Rectal smooth muscle tissue (tissue), 1 donor: ENCODE measurements around the gene PAFAH1B1.
A peak's percentile ranks its signal among the peaks of the same experiment; 100 is the strongest.
"Not testable (repeated sequence)": the region's sequence is repeated elsewhere in the genome, so short reads cannot be mapped to it uniquely, and the experiment has no call there.

Experiments used
- H3K27ac ChIP-seq: one replicate; pipeline ENCODE4 v1.7.0; 2013; ENCODE audit warnings: low read depth, low read length, inconsistent platforms
- H3K27me3 ChIP-seq: one replicate; pipeline ENCODE4 v1.7.0; 2013; ENCODE audit warnings: low read length; ENCODE audit not compliant: control insufficient read depth, insufficient read depth
- H3K36me3 ChIP-seq: one replicate; pipeline ENCODE4 v1.7.0; 2013; ENCODE audit warnings: low read length; ENCODE audit not compliant: control insufficient read depth, insufficient read depth
- H3K4me1 ChIP-seq: one replicate; pipeline ENCODE4 v1.7.0; 2013; ENCODE audit warnings: low read length; ENCODE audit not compliant: control insufficient read depth, insufficient read depth
- H3K4me3 ChIP-seq: one replicate; pipeline ENCODE4 v1.7.0; 2013; ENCODE audit warnings: low read length
- H3K9ac ChIP-seq: one replicate; pipeline ENCODE4 v1.7.0; 2013; ENCODE audit warnings: low read length

Gene PAFAH1B1

GRCh38 chr17:2592971-2593820, at the start of gene PAFAH1B1:
PAFAH1B1 (plus strand) TSS chr17:2593654; CDS start chr17:2638289, 44,635 bp downstream.
- peak within 1 kb of the TSS; percentile 93 for H3K4me3 ChIP-seq
- no peaks in the 10 kb centered on the region for H3K36me3 ChIP-seq
- no peaks in the 10 kb centered on the region for H3K27me3 ChIP-seq
- peak within 1 kb of the TSS; percentile 76 for H3K9ac ChIP-seq
- H3K27ac ChIP-seq: peak within 1 kb of the TSS; percentile 97
- peaks cover 6% of the 10 kb centered on the region for H3K4me1 ChIP-seq

GRCh38 chr17:2545393-2545792, 48.1 kb upstream of the PAFAH1B1 start:
- Histone ChIP-seq H3K4me1 (no peaks in the 10 kb centered on the region), H3K4me3 (no peak overlapping the region), H3K27me3 (no peaks in the 10 kb centered on the region), H3K27ac (no peak overlapping the region), H3K9ac (no peak overlapping the region), H3K36me3 (no peaks in the 10 kb centered on the region)

GRCh38 chr17:2547176-2547575, 46.3 kb upstream of the PAFAH1B1 start:
- H3K36me3 ChIP-seq: no peaks in the 10 kb centered on the region
- no peak overlapping the region for H3K9ac ChIP-seq
- H3K4me3 ChIP-seq: no peak overlapping the region
- no peaks in the 10 kb centered on the region for H3K4me1 ChIP-seq
- H3K27ac ChIP-seq: no peak overlapping the region
- no peaks in the 10 kb centered on the region for H3K27me3 ChIP-seq

- H3K27me3 ChIP-seq, H3K4me3 ChIP-seq, H3K4me1 ChIP-seq, H3K27ac ChIP-seq, H3K9ac ChIP-seq, H3K36me3 ChIP-seq: not testable (repeated sequence)
Measured at GRCh38 chr17:2548026-2548425, 45.4 kb upstream of the PAFAH1B1 start.

- Histone ChIP-seq H3K27ac (no peak overlapping the region), H3K36me3 (no peaks in the 10 kb centered on the region), H3K4me3 (no peak overlapping the region), H3K4me1 (no peaks in the 10 kb centered on the region), H3K9ac (no peak overlapping the region), H3K27me3 (no peaks in the 10 kb centered on the region)
Measured at GRCh38 chr17:2549392-2550211, 43.9 kb upstream of the PAFAH1B1 start.

- Histone ChIP-seq H3K36me3 (no peaks in the 10 kb centered on the region), H3K27ac (no peak overlapping the region)
Measured at GRCh38 chr17:2551493-2551892, 42.0 kb upstream of the PAFAH1B1 start.

GRCh38 chr17:2551928-2552327, 41.5 kb upstream of the PAFAH1B1 start:
- H3K36me3 ChIP-seq: no peaks in the 10 kb centered on the region
- no peak overlapping the region for H3K4me3 ChIP-seq
- H3K27ac ChIP-seq: no peak overlapping the region
- H3K27me3 ChIP-seq: no peaks in the 10 kb centered on the region
- H3K4me1 ChIP-seq: no peaks in the 10 kb centered on the region
- H3K9ac ChIP-seq: no peak overlapping the region

More at GRCh38 chr17:2551493-2551892, 42.0 kb upstream of the PAFAH1B1 start:
- no peak overlapping the region for H3K9ac ChIP-seq
- H3K4me1 ChIP-seq: no peaks in the 10 kb centered on the region
- H3K4me3 ChIP-seq: no peak overlapping the region
- no peaks in the 10 kb centered on the region for H3K27me3 ChIP-seq

GRCh38 chr17:2560658-2561057, 32.8 kb upstream of the PAFAH1B1 start:
- H3K4me1 ChIP-seq: no peaks in the 10 kb centered on the region
- H3K36me3 ChIP-seq: no peaks in the 10 kb centered on the region
- no peak overlapping the region for H3K27ac ChIP-seq
- H3K4me3 ChIP-seq: no peak overlapping the region
- no peak overlapping the region for H3K9ac ChIP-seq
- no peaks in the 10 kb centered on the region for H3K27me3 ChIP-seq

- H3K4me1 ChIP-seq: no peaks in the 10 kb centered on the region
- no peak overlapping the region for H3K4me3 ChIP-seq
- H3K27ac ChIP-seq: no peak overlapping the region
- no peak overlapping the region for H3K9ac ChIP-seq
- H3K36me3 ChIP-seq: no peaks in the 10 kb centered on the region
- H3K27me3 ChIP-seq: no peaks in the 10 kb centered on the region
Measured at GRCh38 chr17:2562162-2562858, 31.1 kb upstream of the PAFAH1B1 start.

GRCh38 chr17:2563061-2563460, 30.4 kb upstream of the PAFAH1B1 start:
- H3K4me3 ChIP-seq: no peak overlapping the region
- H3K9ac ChIP-seq: no peak overlapping the region
- no peaks in the 10 kb centered on the region for H3K4me1 ChIP-seq
- H3K36me3 ChIP-seq: no peaks in the 10 kb centered on the region
- H3K27ac ChIP-seq: no peak overlapping the region
- H3K27me3 ChIP-seq: no peaks in the 10 kb centered on the region

- H3K27me3 ChIP-seq: no peaks in the 10 kb centered on the region
- H3K36me3 ChIP-seq: no peaks in the 10 kb centered on the region
- no peak overlapping the region for H3K27ac ChIP-seq
- H3K4me3 ChIP-seq: no peak overlapping the region
- no peak overlapping the region for H3K9ac ChIP-seq
- no peaks in the 10 kb centered on the region for H3K4me1 ChIP-seq
Measured at GRCh38 chr17:2563543-2563942, 29.9 kb upstream of the PAFAH1B1 start.

GRCh38 chr17:2564877-2565276, 28.6 kb upstream of the PAFAH1B1 start:
- H3K36me3 ChIP-seq: no peaks in the 10 kb centered on the region
- no peaks in the 10 kb centered on the region for H3K27me3 ChIP-seq
- no peak overlapping the region for H3K4me3 ChIP-seq
- H3K4me1 ChIP-seq: no peaks in the 10 kb centered on the region
- no peak overlapping the region for H3K9ac ChIP-seq
- no peak overlapping the region for H3K27ac ChIP-seq
